HepG2 (cell line): ENCODE results near the gene RECQL5. TPM values are rescaled to one million over a fixed set of nuclear protein-coding genes. Genes with fewer than 3 reads are reported as not detected.
A peak's percentile ranks its signal among the peaks of the same experiment; 100 is the strongest.

Source experiments
- ATAC-seq: fragments of 200-7000 bp; cut with Tn5 transposase; 3 replicates; pipeline ENCODE4 v1.9.1; 2020; ENCODE audit warnings: mild to moderate bottlenecking, moderate library complexity
- BruUV-seq: library from RNA; stranded (reverse); fragments of 400-500 nt; replicated peaks from 2 replicates; lab custom pipeline; 2021; lab: Mats Ljungman, UMichigan
- CTCF ChIA-PET: fragments of 300-600 bp; formaldehyde crosslinking; extraction: SDS; loops from one replicate; lab custom pipeline; 2021; ENCODE audit warnings: low total read pairs, inconsistent platforms, low intra/inter-chr PET ratio; lab: Yijun Ruan, JAX
- POLR2A ChIA-PET: fragments of 350-600 bp; sonication (Branson Sonifier 250); formaldehyde crosslinking; loops from one replicate; lab custom pipeline; 2020; ENCODE audit warnings: antibody characterized with exemption, inconsistent platforms; lab: Yijun Ruan, JAX
- DNase-seq: peaks from one replicate; pipeline ENCODE4 v3.0.0-alpha.2; 2015; ENCODE audit warnings: low spot score
- FAIRE-seq: peaks from 3 replicates; lab custom pipeline; 2011; peaks lifted over from hg19 to GRCh38; lab: Jason Lieb, UNC
- H2AFZ ChIP-seq: one replicate; pipeline ENCODE4 v1.6.1; 2011; ENCODE audit warnings: low read length, inconsistent platforms
- H3K27ac ChIP-seq: fragments of 300-600 bp; 3 replicates; pipeline ENCODE4 v1.8.0; 2011; ENCODE audit warnings: mixed run types, mild to moderate bottlenecking, mixed read lengths, low read length, inconsistent platforms; ENCODE audit not compliant: insufficient read depth; ENCODE audit errors: extremely low read length
- H3K27me3 ChIP-seq, 2 experiments: fragments of 200-600 bp in 1 of 2; 2 replicates in 1 of 2; 3 replicates in 1 of 2; pipeline versions ENCODE4 v1.6.0 to v1.8.0; 2011; ENCODE audit warnings: low read length in 2 of 2, mild to moderate bottlenecking in 2 of 2, moderate library complexity in 2 of 2, inconsistent platforms in 1 of 2; ENCODE audit not compliant: insufficient read depth in 2 of 2, control insufficient read depth in 1 of 2
- H3K36me3 ChIP-seq, 2 experiments: fragments of 200-600 bp in 1 of 2; replicated peaks in 1 of 2; 2 replicates in 1 of 2; 3 replicates in 1 of 2; pipeline versions ENCODE4 v1.5.1 to v1.8.0; 2011; ENCODE audit warnings: low read length in 2 of 2, inconsistent platforms in 1 of 2; ENCODE audit not compliant: insufficient read depth in 2 of 2, control insufficient read depth in 1 of 2
- H3K4me1 ChIP-seq: 2 replicates; pipeline ENCODE4 v1.5.1; 2012; ENCODE audit warnings: low read length, inconsistent platforms; ENCODE audit not compliant: insufficient read depth
- H3K4me2 ChIP-seq: 2 replicates; pipeline ENCODE4 v1.6.0; 2011; ENCODE audit warnings: low read depth, low read length, inconsistent platforms
- H3K4me3 ChIP-seq, 3 experiments: fragments of 200-600 bp in 1 of 3; sonication (generic), shearing (Covaris generic) in 1 of 3; replicated peaks in 1 of 3; 2 replicates each; pipeline ENCODE4 v1.5.1; 2011 to 2016; ENCODE audit warnings: low read length in 3 of 3, inconsistent platforms in 2 of 3, low read depth in 2 of 3, mild to moderate bottlenecking in 2 of 3, control low read depth in 1 of 3, mixed read lengths in 1 of 3; ENCODE audit not compliant: insufficient read depth in 1 of 3
- H3K79me2 ChIP-seq: one replicate; pipeline ENCODE4 v1.6.1; 2011; ENCODE audit warnings: low read length, inconsistent platforms; ENCODE audit not compliant: insufficient read depth
- H3K9ac ChIP-seq: 2 replicates; pipeline ENCODE4 v1.6.0; 2011; ENCODE audit warnings: mild to moderate bottlenecking, low read depth, low read length, inconsistent platforms; ENCODE audit not compliant: insufficient read depth
- H3K9me3 ChIP-seq: 2 replicates; pipeline ENCODE4 v1.5.1; 2012; ENCODE audit warnings: mild to moderate bottlenecking, low read length
- H4K20me1 ChIP-seq: 2 replicates; pipeline ENCODE4 v1.6.0; 2011; ENCODE audit warnings: inconsistent platforms, mild to moderate bottlenecking, low read length, moderate library complexity; ENCODE audit not compliant: insufficient read depth
- SRSF1 ChIP-seq: fragments of 200-400 bp; formaldehyde crosslinking; optimal IDR thresholded peaks from 2 replicates; pipeline ENCODE3; 2017; ENCODE audit warnings: mild to moderate bottlenecking, low read depth, low read length, moderate library complexity
- TEF ChIP-seq: sonication (generic); formaldehyde crosslinking; IDR thresholded peaks from 2 replicates; pipeline ENCODE4 v1.5.0; 2020; ENCODE audit warnings: missing genetic modification reagents
- ZIK1 ChIP-seq: sonication (generic); formaldehyde crosslinking; IDR thresholded peaks from 2 replicates; pipeline ENCODE4 v1.5.0; 2020; ENCODE audit warnings: mild to moderate bottlenecking, low read depth, missing genetic modification reagents, borderline replicate concordance
- ZKSCAN8 ChIP-seq: IDR thresholded peaks from 2 replicates; pipeline ENCODE4 v1.6.1; 2016; ENCODE audit warnings: borderline replicate concordance, missing genetic modification reagents, missing compliant biosample characterization
- ZNF136 ChIP-seq: sonication (generic); formaldehyde crosslinking; IDR thresholded peaks from 2 replicates; pipeline ENCODE4 v1.8.1; 2022; ENCODE audit warnings: low read depth, mild to moderate bottlenecking, moderate library complexity, missing genetic modification reagents
- ZNF407 ChIP-seq: sonication (generic); formaldehyde crosslinking; IDR thresholded peaks from one replicate; pipeline ENCODE4 v1.5.1; 2020; ENCODE audit warnings: mild to moderate bottlenecking, missing genetic modification reagents; ENCODE audit errors: not compliant biosample characterization
- ZNF607 ChIP-seq: sonication (generic); formaldehyde crosslinking; IDR thresholded peaks from 2 replicates; pipeline ENCODE4 v1.5.1; 2020; ENCODE audit warnings: missing genetic modification reagents, mild to moderate bottlenecking, borderline replicate concordance
- ZNF7 ChIP-seq: IDR thresholded peaks from 2 replicates; pipeline ENCODE4 v1.6.1; 2016; ENCODE audit warnings: missing biosample characterization, missing genetic modification reagents
- ZNF720 ChIP-seq: sonication (generic); formaldehyde crosslinking; IDR thresholded peaks from 2 replicates; pipeline ENCODE4 v1.4.0; 2020; ENCODE audit warnings: missing genetic modification reagents
- ZNF792 ChIP-seq: IDR thresholded peaks from 2 replicates; pipeline ENCODE4 v1.6.1; 2016
- WGBS: methylation state at CpG from one replicate; pipeline ENCODE4 v1.1.6; 2017; ENCODE audit warnings: low lambda C conversion rate; 5-methylcytosine and 5-hydroxymethylcytosine counted together
- in situ Hi-C: cut with HindIII; loops from 2 replicates; pipeline ENCODE4 v1.10.0; 2017; ENCODE audit warnings: low pct_unique_long_range_greater_than_20kb; ENCODE audit not compliant: extremely low pct_ligation_motif_present
- intact Hi-C: fragments of 100-400 bp; cut with micrococcal nuclease; formaldehyde crosslinking; loops from one replicate; pipeline ENCODE4 v1.10.0; 2022; ENCODE audit not compliant: unreplicated experiment
- polyA plus RNA-seq, 8 experiments: library from polyadenylated mRNA; depleted of rRNA in 3 of 8; stranded (reverse) in 7 of 8; unstranded in 1 of 8; fragments of >200 nt; fragmentation: Illumina TruSeq in 4 of 8; extraction: Trizol in 4 of 8; gene quantifications; 2 replicates each; pipeline versions ENCODE4 v1.2.1 to v1.2.3, GENCODE V29; 2011 to 2016; ENCODE audit warnings: low read depth in 4 of 8, missing spikeins in 1 of 8, mixed read lengths in 1 of 8; ENCODE audit not compliant: insufficient read depth in 1 of 8
- total RNA-seq, 5 experiments: library from RNA; depleted of rRNA; stranded (reverse); fragments of >200 nt; fragmentation: Illumina TruSeq; extraction: Trizol; gene quantifications; 2 replicates each; pipeline ENCODE4 v1.2.3, GENCODE V29; 2016; ENCODE audit warnings: low read depth in 1 of 5

The RECQL5 gene
- total and polyA plus RNA-seq, 2 of the 13 experiments (the other 11 are each of a cell fraction or from before 2014, with no cell fraction given): 27.7 to 32.0 TPM

DNA sequence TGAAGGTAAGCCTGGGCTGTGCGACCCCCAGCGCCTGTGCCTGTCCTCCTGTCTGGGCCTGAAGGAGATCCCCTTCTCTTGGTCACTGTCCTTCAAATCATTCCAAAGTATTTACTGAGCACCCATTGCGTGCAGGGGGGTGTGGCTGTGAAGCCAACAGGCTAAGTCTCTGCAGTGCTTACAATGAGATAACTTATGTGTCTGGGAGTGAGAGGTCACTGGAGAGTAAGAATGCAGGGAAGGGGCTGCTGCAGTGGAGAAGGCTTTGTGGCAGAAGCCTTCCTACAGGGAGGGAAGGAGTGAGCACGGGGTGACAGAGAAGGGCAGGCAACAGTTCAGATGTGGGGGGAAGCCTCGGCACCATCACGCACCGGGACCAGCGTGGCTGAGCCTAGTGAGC is 44.9 kb downstream of the RECQL5 start:
- no peak overlapping the region for H3K4me3 ChIP-seq
- no peak for DNase-seq
- peaks cover 6% of the 10 kb centered on the region; the same call in 1 of the 2 replicates for H3K4me1 ChIP-seq
- 85% methylated on average over 8 of the region's 8 CpGs for WGBS
- no peak for ATAC-seq
- no peaks in the 10 kb centered on the region for H3K79me2 ChIP-seq
- ChIA-PET CTCF (no interaction called here), POLR2A (interaction anchor here (2.0 to 3.7 kb wide), 2 partner anchors 11 to 12 kb away, joined by 12 read pairs; partner anchors contain the start of gene SMIM5)
- H3K9me3 ChIP-seq: no peaks in the 10 kb centered on the region
- H3K27me3 ChIP-seq: no peaks in the 10 kb centered on the region
- no peak overlapping the region for H3K27ac ChIP-seq
- no peak for FAIRE-seq
- intact Hi-C loops: no loop called here
- BruUV-seq: no TSS peak
- no peaks in the 10 kb centered on the region for H3K36me3 ChIP-seq
- in situ Hi-C loops: no loop called here
- TF ChIP-seq ZKSCAN8 (no peak), ZNF607 (CRISPR knock-in tag) (no peak), ZNF7 (CRISPR knock-in tag) (no peak), SRSF1 (no peak), ZNF792 (no peak), ZNF720 (CRISPR knock-in tag) (no peak), ZNF136 (no peak)
- no peak overlapping the region for H3K4me2 ChIP-seq
- H2AFZ ChIP-seq: no peak overlapping the region
- H4K20me1 ChIP-seq: no peaks in the 10 kb centered on the region; the same call in 1 of the 2 replicates
- H3K9ac ChIP-seq: no peak overlapping the region

GRCh38 chr17:75621489-75621888 is 45.5 kb downstream of the RECQL5 start:
- no peaks in the 10 kb centered on the region for H3K27me3 ChIP-seq
- ATAC-seq: no peak
- 77% methylated on average over 4 of the region's 4 CpGs for WGBS
- CTCF ChIA-PET: no interaction called here
- H4K20me1 ChIP-seq: no peaks in the 10 kb centered on the region; the same call in 1 of the 2 replicates
- POLR2A ChIA-PET: interaction anchor here (0.6 to 3.7 kb wide), 4 partner anchors 11 to 193 kb away, joined by 4 to 12 read pairs (median 8); partner anchors contain the start of gene SMIM5
- in situ Hi-C loops: no loop called here
- H3K36me3 ChIP-seq: no peaks in the 10 kb centered on the region
- no peak overlapping the region for H2AFZ ChIP-seq
- intact Hi-C loops: no loop called here
- BruUV-seq: no TSS peak
- no peak for FAIRE-seq
- H3K79me2 ChIP-seq: no peaks in the 10 kb centered on the region
- peaks cover 6% of the 10 kb centered on the region; the same call in 1 of the 2 replicates for H3K4me1 ChIP-seq
- H3K4me3 ChIP-seq: no peak overlapping the region
- no peak overlapping the region for H3K9ac ChIP-seq
- H3K9me3 ChIP-seq: no peaks in the 10 kb centered on the region
- H3K4me2 ChIP-seq: no peak overlapping the region
- H3K27ac ChIP-seq: no peak overlapping the region
- DNase-seq: no peak
- TF ChIP-seq TEF (CRISPR knock-in tag) (no peak), ZNF407 (peak; percentile 9), ZIK1 (CRISPR knock-in tag) (no peak)
